Measurements from ENCODE around the gene CMTM7. TPM values are rescaled to one million over a fixed set of nuclear protein-coding genes. Genes with fewer than 3 reads are reported as not detected.

CMTM7 gene
- 10 to 100 TPM; 14.3 to 25.4 (median 16.8) TPM for polyA plus RNA-seq (ENCODE audit: insufficient read length in 10 of 10)
- long read RNA-seq, donor 1, transcript CMTM7-201 (5 exons, 2,038 nt), result major isoform, 6 of 8 reads
- long read RNA-seq, donor 1, partial matches to known transcripts, result 0 of 8 reads
- long read RNA-seq, donor 1, other reads (novel, unspliced or antisense), result 0 of 8 reads
- long read RNA-seq, donor 2, partial matches to known transcripts, result 0 of 2 reads
- long read RNA-seq, donor 2, other reads (novel, unspliced or antisense), result 0 of 2 reads
- long read RNA-seq, donor 3, result 0 reads
- long read RNA-seq, donor 4, partial matches to known transcripts, result 0 of 3 reads
- long read RNA-seq, donor 4, other reads (novel, unspliced or antisense), result 0 of 3 reads
- long read RNA-seq, donor 5, transcript CMTM7-201 (5 exons, 2,038 nt), result major isoform, 9 of 11 reads
- long read RNA-seq, donor 5, partial matches to known transcripts, result 0 of 11 reads
- long read RNA-seq, donor 5, other reads (novel, unspliced or antisense), result 0 of 11 reads
- long read RNA-seq, donor 6, transcript CMTM7-201 (5 exons, 2,038 nt), result major isoform, 8 of 11 reads
- long read RNA-seq, donor 6, partial matches to known transcripts, result 0 of 11 reads
- long read RNA-seq, donor 6, other reads (novel, unspliced or antisense), result 0 of 11 reads
- long read RNA-seq, donor 7, partial matches to known transcripts, result 0 of 2 reads
- long read RNA-seq, donor 7, other reads (novel, unspliced or antisense), result 0 of 2 reads
- long read RNA-seq, donor 8, transcript CMTM7-201 (5 exons, 2,038 nt), result major isoform, 6 of 82 reads
- long read RNA-seq, donor 8, partial matches to known transcripts, result 76 of 82 reads
- long read RNA-seq, donor 8, other reads (novel, unspliced or antisense), result 0 of 82 reads
- long read RNA-seq, donor 9, partial matches to known transcripts, result 0 of 1 reads
- long read RNA-seq, donor 9, other reads (novel, unspliced or antisense), result 0 of 1 reads

- DNase-seq, result peak; percentile 53 to 85 (median 68)
These were observed at the start of gene CMTM7 for GRCh38 chr3:32391643-32392535. Gene CMTM7, plus strand, starts transcription at chr3:32391853. Its CDS starts 54 bp downstream, at chr3:32391907.

GRCh38 chr3:32347343-32348125, 44.1 kb upstream of the CMTM7 start:
- DNase-seq, result peak in 1 of 3 donors; percentile 43

GRCh38 chr3:32349184-32349583, 42.5 kb upstream of the CMTM7 start:
- DNase-seq, result no peak

- no peak for DNase-seq
These were observed 39.1 kb upstream of the CMTM7 start for GRCh38 chr3:32352563-32352962.

- no peak for DNase-seq
These were observed 38.3 kb upstream of the CMTM7 start for GRCh38 chr3:32353351-32353750.

- peak in 1 of 3 donors; percentile 31 for DNase-seq
These were observed 37.3 kb upstream of the CMTM7 start for GRCh38 chr3:32354362-32354778.

GRCh38 chr3:32355751-32356291, 35.8 kb upstream of the CMTM7 start:
- no peak for DNase-seq

GRCh38 chr3:32359766-32360492, 31.7 kb upstream of the CMTM7 start:
- DNase-seq, result no peak

GRCh38 chr3:32360493-32360827, 31.2 kb upstream of the CMTM7 start:
- no peak for DNase-seq

GRCh38 chr3:32366638-32367397, 24.8 kb upstream of the CMTM7 start:
- DNase-seq, result no peak

- no peak for DNase-seq
These were observed 24.2 kb upstream of the CMTM7 start for GRCh38 chr3:32367442-32367841.

- no peak for DNase-seq
These were observed 20.0 kb upstream of the CMTM7 start for GRCh38 chr3:32371461-32372212.

- DNase-seq, result no peak
These were observed 19.5 kb upstream of the CMTM7 start for GRCh38 chr3:32372213-32372490.

GRCh38 chr3:32373276-32373675, 18.4 kb upstream of the CMTM7 start:
- no peak for DNase-seq

- DNase-seq, result no peak
These were observed 17.8 kb upstream of the CMTM7 start for GRCh38 chr3:32373844-32374243.

- DNase-seq, result peak; percentile 67 to 84 (median 81)
These were observed 16.7 kb upstream of the CMTM7 start for GRCh38 chr3:32374788-32375595.

GRCh38 chr3:32375596-32375930, 16.1 kb upstream of the CMTM7 start:
- DNase-seq, result no peak

- no peak for DNase-seq
These were observed 15.5 kb upstream of the CMTM7 start for GRCh38 chr3:32376115-32376514.
